CD4-positive, CD25-positive, alpha-beta regulatory T cell (primary cell): ENCODE data around the gene RNASEH2A. TPM values are rescaled to one million over a fixed set of nuclear protein-coding genes. Genes with fewer than 3 reads are reported as not detected.
"Not testable (repeated sequence)": the region's sequence is repeated elsewhere in the genome, so short reads cannot be mapped to it uniquely, and the experiment has no call there.

ENCODE experiments used
- ATAC-seq, 2 donors: fragments of 150-1000 bp; cut with Tn5 transposase; one replicate each; pipeline ENCODE4 v1.10.0; 2021; ENCODE audit warnings: low read depth in 2 of 2, moderate number of reproducible peaks in 2 of 2, moderate library complexity in 1 of 2
- DNase-seq, 3 donors: peaks; one replicate each; pipeline versions ENCODE4 v3.0.0 to v3.0.0-alpha.2; 2012 to 2022; ENCODE audit warnings: mixed read lengths in 1 of 3
- H3K27ac ChIP-seq: one replicate; pipeline ENCODE4 v1.7.0; 2013; ENCODE audit warnings: mild to moderate bottlenecking, low read length; ENCODE audit not compliant: insufficient read depth, poor library complexity, severe bottlenecking
- H3K27me3 ChIP-seq: one replicate; pipeline ENCODE4 v1.7.0; 2013; ENCODE audit warnings: low read length; ENCODE audit not compliant: control insufficient read depth, insufficient read depth
- H3K36me3 ChIP-seq: one replicate; pipeline ENCODE4 v1.7.0; 2013; ENCODE audit warnings: mild to moderate bottlenecking, low read length, moderate library complexity; ENCODE audit not compliant: control insufficient read depth, insufficient read depth
- H3K4me1 ChIP-seq: 2 replicates; pipeline ENCODE4 v1.7.0; 2013; ENCODE audit warnings: mild to moderate bottlenecking, low read length; ENCODE audit not compliant: insufficient read depth, control insufficient read depth, poor library complexity, severe bottlenecking
- H3K4me3 ChIP-seq: one replicate; pipeline ENCODE4 v1.7.0; 2013; ENCODE audit warnings: low read depth, mild to moderate bottlenecking, low read length, moderate library complexity
- H3K9me3 ChIP-seq, 2 experiments: 1 replicate in 1 of 2; 2 replicates in 1 of 2; pipeline ENCODE4 v1.7.0; 2013; ENCODE audit warnings: low read length in 2 of 2, mild to moderate bottlenecking in 1 of 2, moderate library complexity in 1 of 2; ENCODE audit not compliant: control insufficient read depth in 2 of 2
- H3K27ac Mint-ChIP-seq, 3 donors: one replicate each; pipeline ENCODE4 v1.8.0; 2020 to 2022; ENCODE audit warnings: mild to moderate bottlenecking in 3 of 3, mixed read lengths in 3 of 3, moderate library complexity in 2 of 3
- H3K27me3 Mint-ChIP-seq: one replicate; pipeline ENCODE4 v1.8.0; 2022; ENCODE audit warnings: mild to moderate bottlenecking, mixed read lengths
- H3K36me3 Mint-ChIP-seq: one replicate; pipeline ENCODE4 v1.8.0; 2020; ENCODE audit warnings: mixed read lengths
- H3K4me1 Mint-ChIP-seq, 4 donors: one replicate each; pipeline ENCODE4 v1.8.0; 2020 to 2022; ENCODE audit warnings: mixed read lengths in 4 of 4, mild to moderate bottlenecking in 1 of 4
- H3K4me3 Mint-ChIP-seq, 4 donors: one replicate each; pipeline ENCODE4 v1.8.0; 2020 to 2022; ENCODE audit warnings: mild to moderate bottlenecking in 4 of 4, mixed read lengths in 4 of 4, moderate library complexity in 3 of 4
- H3K9me3 Mint-ChIP-seq, 7 donors: one replicate each; pipeline ENCODE4 v1.8.0; 2020 to 2022; ENCODE audit warnings: mixed read lengths in 7 of 7, mild to moderate bottlenecking in 3 of 7, moderate library complexity in 2 of 7
- polyA plus RNA-seq, 4 donors: library from polyadenylated mRNA; unstranded; fragments of 300-500 nt; fragmentation: Illumina TruSeq; gene quantifications; one replicate each; pipeline ENCODE4 v1.2.3, GENCODE V29; 2021
- total RNA-seq: library from RNA; stranded (reverse); gene quantifications from one replicate; pipeline ENCODE4 v1.2.3, GENCODE V29; 2022

RNASEH2A gene
- total and polyA plus RNA-seq, 5 donors from 2014 or later = 4.7 to 27.5 (median 22.9) TPM

- Mint-ChIP-seq H3K4me3 (peak overlapping the region; percentile 44 to 73 (median 67)), H3K27me3 (peaks cover 86% of the 10 kb centered on the region), H3K27ac (no peak overlapping the region), H3K36me3 (no peaks in the 10 kb centered on the region), H3K4me1 (peaks cover 0 to 53% (median 24%) of the 10 kb centered on the region in 4 donors), H3K9me3 (peaks cover 0 to 9% (median 0%) of the 10 kb centered on the region in 7 donors)
- Histone ChIP-seq H3K4me3 (no peak overlapping the region), H3K36me3 (no peaks in the 10 kb centered on the region), H3K27me3 (peaks cover 38% of the 10 kb centered on the region), H3K27ac (no peak overlapping the region), H3K4me1 (peaks cover 35% of the 10 kb centered on the region), H3K9me3 (no peaks in the 10 kb centered on the region)
- peak in 2 of 3 donors; percentile 38 to 63 for DNase-seq
- peak; percentile 44 to 47 for ATAC-seq
Measured at GRCh38 chr19:12838886-12839756, 32.7 kb downstream of the RNASEH2A start.

GRCh38 chr19:12840091-12841079 lies 34.0 kb downstream of the RNASEH2A start:
- ATAC-seq (no peak), DNase-seq (peak in 2 of 3 donors; percentile 18 to 48)
- Mint-ChIP-seq H3K4me3 (peak overlapping the region in 2 of 4 donors; percentile 29 to 35), H3K4me1 (peaks cover 0 to 45% (median 22%) of the 10 kb centered on the region in 4 donors), H3K9me3 (peaks cover 0 to 9% (median 0%) of the 10 kb centered on the region in 7 donors), H3K27ac (no peak overlapping the region), H3K36me3 (no peaks in the 10 kb centered on the region), H3K27me3 (peaks cover 84% of the 10 kb centered on the region)
- peaks cover 30% of the 10 kb centered on the region for H3K4me1 ChIP-seq
- H3K36me3 ChIP-seq = no peaks in the 10 kb centered on the region
- H3K4me3 ChIP-seq = no peak overlapping the region
- no peak overlapping the region for H3K27ac ChIP-seq
- H3K9me3 ChIP-seq = no peaks in the 10 kb centered on the region
- peaks cover 30% of the 10 kb centered on the region for H3K27me3 ChIP-seq

- peaks cover 0 to 9% (median 0%) of the 10 kb centered on the region in 7 donors for H3K9me3 Mint-ChIP-seq
- no peaks in the 10 kb centered on the region for H3K36me3 Mint-ChIP-seq
- H3K4me3 ChIP-seq = no peak overlapping the region
Measured at GRCh38 chr19:12841094-12841493, 34.7 kb downstream of the RNASEH2A start.

GRCh38 chr19:12842511-12842910 lies 36.1 kb downstream of the RNASEH2A start:
- peaks cover 69% of the 10 kb centered on the region for H3K27me3 Mint-ChIP-seq
- H3K4me1 Mint-ChIP-seq = peaks cover 0 to 40% (median 20%) of the 10 kb centered on the region in 4 donors
- H3K27ac Mint-ChIP-seq = no peak overlapping the region
- H3K4me3 Mint-ChIP-seq = no peak overlapping the region
- peaks cover 0 to 6% (median 0%) of the 10 kb centered on the region in 7 donors for H3K9me3 Mint-ChIP-seq
- H3K9me3 ChIP-seq = no peaks in the 10 kb centered on the region
- no peaks in the 10 kb centered on the region for H3K36me3 Mint-ChIP-seq
- ATAC-seq (no peak), DNase-seq (no peak)
- H3K4me3 ChIP-seq = no peak overlapping the region
- peaks cover 26% of the 10 kb centered on the region for H3K27me3 ChIP-seq
- no peak overlapping the region for H3K27ac ChIP-seq
- peaks cover 34% of the 10 kb centered on the region for H3K4me1 ChIP-seq
- no peaks in the 10 kb centered on the region for H3K36me3 ChIP-seq

More at GRCh38 chr19:12841094-12841493, 34.7 kb downstream of the RNASEH2A start:
- peaks cover 30% of the 10 kb centered on the region for H3K4me1 ChIP-seq
- H3K36me3 ChIP-seq = no peaks in the 10 kb centered on the region
- Mint-ChIP-seq H3K4me3 (peak overlapping the region in 2 of 4 donors; percentile 32 to 56), H3K4me1 (peaks cover 0 to 42% (median 22%) of the 10 kb centered on the region in 4 donors), H3K27me3 (peaks cover 79% of the 10 kb centered on the region), H3K27ac (no peak overlapping the region)
- H3K27me3 ChIP-seq = peaks cover 30% of the 10 kb centered on the region
- no peak for DNase-seq
- no peaks in the 10 kb centered on the region for H3K9me3 ChIP-seq
- ATAC-seq = no peak
- H3K27ac ChIP-seq = no peak overlapping the region

- Histone ChIP-seq H3K9me3 (no peaks in the 10 kb centered on the region), H3K4me1 (peaks cover 33% of the 10 kb centered on the region), H3K27me3 (peaks cover 24% of the 10 kb centered on the region), H3K4me3 (no peak overlapping the region), H3K36me3 (no peaks in the 10 kb centered on the region), H3K27ac (no peak overlapping the region)
- no peaks in the 10 kb centered on the region for H3K36me3 Mint-ChIP-seq
- no peak overlapping the region for H3K27ac Mint-ChIP-seq
- peaks cover 0 to 4% (median 0%) of the 10 kb centered on the region in 7 donors for H3K9me3 Mint-ChIP-seq
- ATAC-seq (no peak), DNase-seq (no peak)
- H3K27me3 Mint-ChIP-seq = peaks cover 68% of the 10 kb centered on the region
- H3K4me1 Mint-ChIP-seq = peaks cover 0 to 41% (median 18%) of the 10 kb centered on the region in 4 donors
- no peak overlapping the region for H3K4me3 Mint-ChIP-seq
Measured at GRCh38 chr19:12843328-12843727, 36.9 kb downstream of the RNASEH2A start.

- Mint-ChIP-seq H3K27ac (no peak overlapping the region), H3K4me1 (peaks cover 0 to 36% (median 15%) of the 10 kb centered on the region in 4 donors), H3K4me3 (no peak overlapping the region), H3K36me3 (no peaks in the 10 kb centered on the region), H3K9me3 (peaks cover 0 to 4% (median 0%) of the 10 kb centered on the region in 7 donors), H3K27me3 (peaks cover 61% of the 10 kb centered on the region)
- Histone ChIP-seq H3K27me3 (peaks cover 23% of the 10 kb centered on the region), H3K27ac (no peak overlapping the region), H3K9me3 (no peaks in the 10 kb centered on the region), H3K4me3 (no peak overlapping the region), H3K4me1 (peaks cover 25% of the 10 kb centered on the region), H3K36me3 (no peaks in the 10 kb centered on the region)
- DNase-seq (no peak), ATAC-seq (no peak)
Measured at GRCh38 chr19:12843999-12844732, 37.8 kb downstream of the RNASEH2A start.

- ATAC-seq, H3K4me1 ChIP-seq, H3K4me3 Mint-ChIP-seq: not testable (repeated sequence)
Measured at GRCh38 chr19:12846613-12847012, 40.2 kb downstream of the RNASEH2A start.

More at GRCh38 chr19:12846613-12847012, 40.2 kb downstream of the RNASEH2A start:
- H3K27ac ChIP-seq, DNase-seq, H3K27ac Mint-ChIP-seq, H3K4me3 ChIP-seq, H3K9me3 ChIP-seq, H3K36me3 ChIP-seq, H3K36me3 Mint-ChIP-seq, H3K9me3 Mint-ChIP-seq: not testable (repeated sequence)
- H3K4me1 Mint-ChIP-seq = peaks cover 0 to 14% (median 3%) of the 10 kb centered on the region in 4 donors
- H3K27me3 ChIP-seq = peaks cover 14% of the 10 kb centered on the region
- H3K27me3 Mint-ChIP-seq = peaks cover 43% of the 10 kb centered on the region
